ENCODE data around the gene RECQL5.
"Not testable (repeated sequence)": the region's sequence is repeated elsewhere in the genome, so short reads cannot be mapped to it uniquely, and the experiment has no call there.

RECQL5 gene

GRCh38 chr17:75612906-75613626, 53.9 kb downstream of the RECQL5 start:
- DNase-seq, result no peak

GRCh38 chr17:75611851-75612429, 55.0 kb downstream of the RECQL5 start:
- no peak for DNase-seq

- DNase-seq, result no peak
Measured at GRCh38 chr17:75610103-75610984, 56.6 kb downstream of the RECQL5 start.

GRCh38 chr17:75607086-75607485, 59.9 kb downstream of the RECQL5 start:
- DNase-seq, result no peak

- DNase-seq, result no peak
Measured at GRCh38 chr17:75605790-75606189, 61.2 kb downstream of the RECQL5 start.

- DNase-seq, result no peak
Measured at GRCh38 chr17:75604034-75604695, 62.8 kb downstream of the RECQL5 start.

GRCh38 chr17:75603123-75603522, 63.8 kb downstream of the RECQL5 start:
- DNase-seq, result no peak

GRCh38 chr17:75602644-75603043, 64.3 kb downstream of the RECQL5 start:
- DNase-seq, result no peak

GRCh38 chr17:75601057-75601987, 65.6 kb downstream of the RECQL5 start:
- peak; percentile 64 for DNase-seq

- DNase-seq, result no peak
Measured at GRCh38 chr17:75596320-75597087, 70.5 kb downstream of the RECQL5 start.

- DNase-seq, result no peak
Measured at GRCh38 chr17:75595920-75596313, 71.0 kb downstream of the RECQL5 start.

- no peak for DNase-seq
Measured at GRCh38 chr17:75595284-75595919, 71.6 kb downstream of the RECQL5 start.

GRCh38 chr17:75594499-75595283, 72.3 kb downstream of the RECQL5 start:
- no peak for DNase-seq

- DNase-seq, result not testable (repeated sequence)
Measured at GRCh38 chr17:75593430-75593829, 73.5 kb downstream of the RECQL5 start.

- no peak for DNase-seq
Measured at GRCh38 chr17:75592348-75593020, 74.5 kb downstream of the RECQL5 start.

GRCh38 chr17:75591722-75592302, 75.1 kb downstream of the RECQL5 start:
- DNase-seq, result no peak

- DNase-seq, result no peak
Measured at GRCh38 chr17:75590849-75591721, 75.9 kb downstream of the RECQL5 start.

- peak; percentile 2 for DNase-seq
Measured at GRCh38 chr17:75590314-75590761, 76.6 kb downstream of the RECQL5 start.

Data from activated naive CD4-positive, alpha-beta T cell treated with Interleukin-2 at 50 U/mL for 16 hours (primary cell).